Measurements from ENCODE around the gene RBPJL.

Gene RBPJL

GRCh38 chr20:45306431-45306982, at the start of gene RBPJL:
RBPJL (plus strand) TSS chr20:45306840; CDS start chr20:45306923, 83 bp downstream.
- peak in 2 of 3 experiments; percentile 16 to 42 for DNase-seq (ENCODE audit: low read depth in 3 of 3)

GRCh38 chr20:45257161-45257560, 49.5 kb upstream of the RBPJL start:
- no peak for DNase-seq (ENCODE audit: low read depth in 3 of 3)

GRCh38 chr20:45257711-45258110, 48.9 kb upstream of the RBPJL start:
- no peak for DNase-seq (ENCODE audit: low read depth in 3 of 3)

GRCh38 chr20:45258259-45258658, 48.4 kb upstream of the RBPJL start:
- no peak for DNase-seq (ENCODE audit: low read depth in 3 of 3)

GRCh38 chr20:45258664-45259063, 48.0 kb upstream of the RBPJL start:
- no peak for DNase-seq (ENCODE audit: low read depth in 3 of 3)

GRCh38 chr20:45263556-45264266, 42.9 kb upstream of the RBPJL start:
- DNase-seq (ENCODE audit: low read depth in 3 of 3) = no peak

GRCh38 chr20:45266977-45267376, 39.7 kb upstream of the RBPJL start:
- no peak for DNase-seq (ENCODE audit: low read depth in 3 of 3)

- DNase-seq (ENCODE audit: low read depth in 3 of 3) = no peak
These were observed 38.1 kb upstream of the RBPJL start for GRCh38 chr20:45268531-45268930.

GRCh38 chr20:45269056-45269455, 37.6 kb upstream of the RBPJL start:
- no peak for DNase-seq (ENCODE audit: low read depth in 3 of 3)

GRCh38 chr20:45269754-45270270, 36.8 kb upstream of the RBPJL start:
- DNase-seq (ENCODE audit: low read depth in 3 of 3) = no peak

- no peak for DNase-seq (ENCODE audit: low read depth in 3 of 3)
These were observed 31.3 kb upstream of the RBPJL start for GRCh38 chr20:45275338-45275737.

GRCh38 chr20:45279992-45280391, 26.6 kb upstream of the RBPJL start:
- no peak for DNase-seq (ENCODE audit: low read depth in 3 of 3)

GRCh38 chr20:45282700-45283550, 23.7 kb upstream of the RBPJL start:
- DNase-seq (ENCODE audit: low read depth in 3 of 3) = no peak

- DNase-seq (ENCODE audit: low read depth in 3 of 3) = no peak
These were observed 23.0 kb upstream of the RBPJL start for GRCh38 chr20:45283551-45284057.

- DNase-seq (ENCODE audit: low read depth in 3 of 3) = no peak
These were observed 18.3 kb upstream of the RBPJL start for GRCh38 chr20:45288376-45288775.

- DNase-seq (ENCODE audit: low read depth in 3 of 3) = no peak
These were observed 17.8 kb upstream of the RBPJL start for GRCh38 chr20:45288860-45289259.

GRCh38 chr20:45289942-45290676, 16.5 kb upstream of the RBPJL start:
- no peak for DNase-seq (ENCODE audit: low read depth in 3 of 3)

GRCh38 chr20:45290677-45291355, 15.8 kb upstream of the RBPJL start:
- DNase-seq (ENCODE audit: low read depth in 3 of 3) = peak; percentile 44 to 65 (median 57)

GRCh38 chr20:45291526-45291925, 15.1 kb upstream of the RBPJL start:
- no peak for DNase-seq (ENCODE audit: low read depth in 3 of 3)

- no peak for DNase-seq (ENCODE audit: low read depth in 3 of 3)
These were observed 14.3 kb upstream of the RBPJL start for GRCh38 chr20:45292343-45292742.
